Stimulated activated CD8-positive, alpha-beta memory T cell treated with anti-CD3 and anti-CD28 coated beads, Interleukin-12 subunit alpha, Interleukin-12 subunit beta, amount 100 ng/mL, for 24 hours (primary cell): ENCODE measurements around the gene ITFG1.
"Not testable (repeated sequence)": the region's sequence is repeated elsewhere in the genome, so short reads cannot be mapped to it uniquely, and the experiment has no call there.

Experiments used
- DNase-seq: peaks from one replicate; pipeline ENCODE4 v3.0.0-alpha.2; 2020; ENCODE audit errors: extremely low read depth

Gene ITFG1

GRCh38 chr16:47241061-47241460, 219.8 kb downstream of the ITFG1 start:
- DNase-seq: no peak

GRCh38 chr16:47236716-47237115, 224.1 kb downstream of the ITFG1 start:
- no peak for DNase-seq

- DNase-seq: no peak
These were observed 230.6 kb downstream of the ITFG1 start for GRCh38 chr16:47230296-47230695.

- no peak for DNase-seq
These were observed 231.5 kb downstream of the ITFG1 start for GRCh38 chr16:47229053-47230050.

- no peak for DNase-seq
These were observed 232.6 kb downstream of the ITFG1 start for GRCh38 chr16:47228241-47228640.

- no peak for DNase-seq
These were observed 247.0 kb downstream of the ITFG1 start for GRCh38 chr16:47213761-47214440.

- DNase-seq: no peak
These were observed 249.6 kb downstream of the ITFG1 start for GRCh38 chr16:47211218-47211617.

GRCh38 chr16:47204736-47205504, 255.9 kb downstream of the ITFG1 start:
- DNase-seq: no peak

- not testable (repeated sequence) for DNase-seq
These were observed 257.4 kb downstream of the ITFG1 start for GRCh38 chr16:47203433-47203832.

GRCh38 chr16:47198180-47198575, 262.7 kb downstream of the ITFG1 start:
- DNase-seq: no peak

GRCh38 chr16:47197536-47198179, 263.2 kb downstream of the ITFG1 start:
- no peak for DNase-seq

GRCh38 chr16:47196457-47196856, 264.4 kb downstream of the ITFG1 start:
- no peak for DNase-seq

- no peak for DNase-seq
These were observed 278.5 kb downstream of the ITFG1 start for GRCh38 chr16:47182318-47182717.

GRCh38 chr16:47181066-47181465, 279.8 kb downstream of the ITFG1 start:
- DNase-seq: not testable (repeated sequence)

- no peak for DNase-seq
These were observed 280.8 kb downstream of the ITFG1 start for GRCh38 chr16:47180073-47180472.

GRCh38 chr16:47175152-47175551, 285.7 kb downstream of the ITFG1 start:
- DNase-seq: no peak

GRCh38 chr16:47162670-47163420, 298.0 kb downstream of the ITFG1 start:
- DNase-seq: no peak

- DNase-seq: no peak
These were observed 299.4 kb downstream of the ITFG1 start for GRCh38 chr16:47161464-47161863.

GRCh38 chr16:47160422-47160821, 300.4 kb downstream of the ITFG1 start:
- DNase-seq: no peak

GRCh38 chr16:47158992-47159391, 301.9 kb downstream of the ITFG1 start:
- DNase-seq: no peak

- DNase-seq: no peak
These were observed 304.1 kb downstream of the ITFG1 start for GRCh38 chr16:47156680-47157215.
